Heart left ventricle (tissue), 16 donors: ENCODE data around the gene KLHL22. TPM values are rescaled to one million over a fixed set of nuclear protein-coding genes. Genes with fewer than 3 reads are reported as not detected.

Source experiments
- ATAC-seq, 4 donors: fragments of 200-7000 bp; cut with Tn5 transposase; one replicate each; pipeline ENCODE4 v1.9.1; 2020 to 2022; ENCODE audit warnings: moderate library complexity in 4 of 4, mild to moderate bottlenecking in 3 of 4, moderate number of reproducible peaks in 1 of 4
- DNase-seq, 5 donors: peaks; one replicate each; pipeline ENCODE4 v3.0.0-alpha.2; 2020
- H3K27ac ChIP-seq, 12 donors: fragments of 200-600 bp; sonication (generic) in 4 of 12; one replicate each; pipeline versions ENCODE4 v1.5.0 to v1.8.0; 2016 to 2022; ENCODE audit warnings: mild to moderate bottlenecking in 2 of 12
- H3K27me3 ChIP-seq, 9 donors: fragments of 200-600 bp; sonication (generic) in 2 of 9; one replicate each; pipeline versions ENCODE4 v1.5.1 to v1.8.0; 2016 to 2022; ENCODE audit warnings: mild to moderate bottlenecking in 3 of 9
- H3K36me3 ChIP-seq, 9 donors: fragments of 200-600 bp; sonication (generic) in 2 of 9; one replicate each; pipeline versions ENCODE4 v1.5.0 to v1.8.0; 2018 to 2022; ENCODE audit warnings: mild to moderate bottlenecking in 2 of 9
- H3K4me1 ChIP-seq, 12 donors: fragments of 200-600 bp; sonication (generic) in 4 of 12; one replicate each; pipeline versions ENCODE4 v1.5.0 to v1.8.0; 2016 to 2022; ENCODE audit warnings: mild to moderate bottlenecking in 3 of 12
- H3K4me3 ChIP-seq, 12 donors: fragments of 200-600 bp; sonication (generic) in 4 of 12; one replicate each; pipeline versions ENCODE4 v1.5.0 to v1.8.0; 2017 to 2022; ENCODE audit warnings: mild to moderate bottlenecking in 9 of 12, moderate library complexity in 4 of 12
- H3K9me3 ChIP-seq, 12 donors: fragments of 200-600 bp; sonication (generic) in 4 of 12; one replicate each; pipeline versions ENCODE4 v1.5.0 to v1.8.0; 2016 to 2022; ENCODE audit warnings: mild to moderate bottlenecking in 1 of 12
- CTCF ChIP-seq, 12 donors: fragments of 200-600 bp; sonication (generic) in 4 of 12; IDR thresholded peaks; one replicate each; pipeline versions ENCODE4 v1.5.0 to v1.8.0; 2018 to 2022; ENCODE audit warnings: antibody characterized with exemption in 12 of 12, mild to moderate bottlenecking in 5 of 12
- POLR2A ChIP-seq, 2 donors: fragments of 450-650 bp; IDR thresholded peaks; one replicate each; pipeline ENCODE4 v1.6.1; 2017; ENCODE audit warnings: antibody characterized with exemption in 2 of 2, mild to moderate bottlenecking in 2 of 2, moderate library complexity in 2 of 2
- WGBS, 4 donors: extraction: QIAGEN DNeasy Blood & Tissue Kit in 2 of 4; methylation state at CpG; one replicate each; pipeline versions ENCODE4 v1.1.5 to v1.1.7; 2013 to 2018; 5-methylcytosine and 5-hydroxymethylcytosine counted together
- intact Hi-C, 10 donors: fragments of 100-400 bp; cut with DNase I; formaldehyde crosslinking; loops; one replicate each; pipeline versions ENCODE4 v1.11.1 to v1.14.2; 2022
- polyA plus RNA-seq, 2 donors: library from polyadenylated mRNA; stranded (reverse); fragments of 200-250 nt; gene quantifications; one replicate each; pipeline ENCODE4 v1.2.3, GENCODE V29; 2013
- total RNA-seq, 9 donors: library from RNA; depleted of rRNA in 2 of 9; stranded (reverse); fragments of >200 nt in 2 of 9; fragmentation: NEBNext Ultra II Directional in 3 of 9; extraction: Animal tissue kit (Norgen Biotek cat#: 25700) in 3 of 9; gene quantifications; one replicate each; pipeline versions ENCODE4 v1.1.0 to v1.2.4, GENCODE V29; 2016 to 2023
- donor health status: ischemic (EF 13 %, LVEDD 7.1; RV severe dilation, severe dysfunction).
- donor health status: healthy with polysubstance abuse.
- donor health status: DM: no; HTN: yes; CAD: no.
- donor health status: DM: no; HTN: no; CAD: no.
- donor health status: ischemic (EF 25% LVEDD 6.9; RV normal size, moderate dysfunction).
- donor health status: ischemic (EF 25% LVEDD 5.7; RV mildly dilated, moderate dysfunction).
- donor health status: healthy.
- donor health status: DM: yes; HTN: yes; CAD: no.
- donor health status: ischemic (EF 35%, LVEDD 5.7; RV mildly dilated, moderate dysfunction).
- donor health status: nonischemic (EF 11% LVEDD 7.7; RV severe dilation, severe dysfunction).
- donor health status: DM: yes; HTN: yes; CAD: no.
- donor health status: PGD.
- donor health status: ischemic (EF 29% LVEDD 5.4; RV normal size, mild dysfunction).
- donor health status: nonischemic (EF 23%, LVEDD 6.1; RV moderate dilation, normal function).

KLHL22 gene
- total and polyA plus RNA-seq, 11 donors, result 10.2 to 23.6 (median 16.8) TPM

- H3K4me3 ChIP-seq, result peak overlapping the region in 3 of 12 donors; percentile 25 to 33 (median 28)
- TF ChIP-seq CTCF (IDR thresholded peaks at IDR 0.05), result no peak
- no peak for TF ChIP-seq POLR2A (IDR thresholded peaks at IDR 0.05)
- H3K9me3 ChIP-seq, result no peaks in the 10 kb centered on the region
- DNase-seq (peak in 1 of 5 donors; percentile 62), ATAC-seq (peak in 2 of 4 donors; percentile 7 to 9)
- intact Hi-C loops, result loop anchor here in 5 of 10 donors (5.0 to 10.0 kb wide), 4 partner anchors 68 to 281 kb away; partner anchors contain the start of gene KLHL22 (in 2 of the 5)
- peaks cover 0 to 37% (median 21%) of the 10 kb centered on the region in 12 donors for H3K4me1 ChIP-seq
- peaks cover 0 to 26% (median 0%) of the 10 kb centered on the region in 9 donors for H3K27me3 ChIP-seq
- H3K36me3 ChIP-seq, result peaks cover 0 to 18% (median 6%) of the 10 kb centered on the region in 9 donors
- WGBS, 4 donors, result 45 to 67% (median 58%) methylated on average over 25 to 31 of the region's 31 CpGs
- H3K27ac ChIP-seq, result peak overlapping the region in 10 of 12 donors; percentile 18 to 74 (median 42)
Measured at GRCh38 chr22:20423906-20424551, 71.6 kb downstream of the KLHL22 start.

- TF ChIP-seq CTCF (IDR thresholded peaks at IDR 0.05) (no peak), POLR2A (IDR thresholded peaks at IDR 0.05) (no peak)
- intact Hi-C loops, result loop anchor here in 5 of 10 donors (5.0 to 10.0 kb wide), 4 partner anchors 69 to 282 kb away; partner anchors contain the start of gene KLHL22 (in 2 of the 5)
Measured at GRCh38 chr22:20423008-20423905, 72.3 kb downstream of the KLHL22 start.

GRCh38 chr22:20422271-20423007, 73.2 kb downstream of the KLHL22 start:
- WGBS, 4 donors, result 65 to 77% (median 69%) methylated on average over 21 of the region's 21 CpGs
- no peaks in the 10 kb centered on the region for H3K9me3 ChIP-seq
- peaks cover 0 to 11% (median 0%) of the 10 kb centered on the region in 9 donors for H3K36me3 ChIP-seq
- TF ChIP-seq CTCF (IDR thresholded peaks at IDR 0.05) (no peak), POLR2A (IDR thresholded peaks at IDR 0.05) (no peak)
- ATAC-seq (no peak), DNase-seq (peak in 1 of 5 donors; percentile 59)
- peaks cover 0 to 45% (median 23%) of the 10 kb centered on the region in 12 donors for H3K4me1 ChIP-seq
- peak overlapping the region in 3 of 12 donors; percentile 24 to 62 (median 34) for H3K27ac ChIP-seq
- H3K4me3 ChIP-seq, result no peak overlapping the region
- intact Hi-C loops, result loop anchor here in 5 of 10 donors (5.0 to 10.0 kb wide), 4 partner anchors 70 to 282 kb away; partner anchors contain the start of gene KLHL22 (in 2 of the 5)
- peaks cover 0 to 26% (median 0%) of the 10 kb centered on the region in 9 donors for H3K27me3 ChIP-seq

More at GRCh38 chr22:20423008-20423905, 72.3 kb downstream of the KLHL22 start:
- Histone ChIP-seq H3K27me3 (peaks cover 0 to 26% (median 0%) of the 10 kb centered on the region in 9 donors), H3K36me3 (peaks cover 0 to 11% (median 0%) of the 10 kb centered on the region in 9 donors), H3K9me3 (no peaks in the 10 kb centered on the region), H3K4me1 (peaks cover 0 to 40% (median 23%) of the 10 kb centered on the region in 12 donors), H3K27ac (peak overlapping the region in 10 of 12 donors; percentile 18 to 74 (median 42)), H3K4me3 (no peak overlapping the region)
- ATAC-seq (peak; percentile 77 to 87 (median 85)), DNase-seq (peak; percentile 78 to 91 (median 83))
- WGBS, 4 donors, result 43 to 55% (median 54%) methylated on average over 19 to 20 of the region's 20 CpGs
